Ovary (tissue), 9 donors: ENCODE data around the gene KRT4. TPM values are rescaled to one million over a fixed set of nuclear protein-coding genes. Genes with fewer than 3 reads are reported as not detected.

Source experiments
- DNase-seq, 5 donors: peaks; one replicate each; pipeline ENCODE4 v3.0.0-alpha.2; 2019 to 2020
- H3K27ac ChIP-seq, 2 donors: fragments of 200-600 bp; one replicate each; pipeline versions ENCODE4 v1.5.1 to v1.8.0; 2019 to 2022
- H3K27me3 ChIP-seq: fragments of 200-600 bp; one replicate; pipeline ENCODE4 v1.8.0; 2022
- H3K36me3 ChIP-seq: fragments of 200-600 bp; sonication (generic); one replicate; pipeline ENCODE4 v1.5.1; 2019
- H3K4me1 ChIP-seq: one replicate; pipeline ENCODE4 v1.8.1; 2013; ENCODE audit warnings: mild to moderate bottlenecking, moderate library complexity; ENCODE audit not compliant: insufficient read depth
- H3K4me3 ChIP-seq: fragments of 200-600 bp; sonication (generic); one replicate; pipeline ENCODE4 v1.5.1; 2017
- H3K9me3 ChIP-seq, 2 donors: fragments of 200-600 bp in 1 of 2; sonication (generic) in 1 of 2; one replicate each; pipeline versions ENCODE4 v1.5.1 to v1.8.1; 2013 to 2019; ENCODE audit warnings: mild to moderate bottlenecking in 1 of 2, moderate library complexity in 1 of 2
- CTCF ChIP-seq, 3 donors: fragments of 450-650 bp in 2 of 3; fragments of 200-600 bp in 1 of 3; IDR thresholded peaks; one replicate each; pipeline versions ENCODE4 v1.5.1 to v1.8.0; 2016 to 2022; ENCODE audit warnings: antibody characterized with exemption in 3 of 3, mild to moderate bottlenecking in 1 of 3
- EP300 ChIP-seq: sonication (generic); formaldehyde crosslinking; IDR thresholded peaks from one replicate; pipeline ENCODE4 v1.6.1; 2017; ENCODE audit warnings: antibody characterized with exemption
- POLR2A ChIP-seq: fragments of 450-650 bp; IDR thresholded peaks from one replicate; pipeline ENCODE4 v1.6.1; 2017; ENCODE audit warnings: antibody characterized with exemption, mild to moderate bottlenecking, moderate library complexity
- WGBS, 3 donors: extraction: QIAGEN DNeasy Blood & Tissue Kit in 1 of 3; methylation state at CpG; one replicate each; pipeline versions ENCODE4 v1.1.5 to v1.1.7; 2013 to 2017; 5-methylcytosine and 5-hydroxymethylcytosine counted together
- intact Hi-C, 4 donors: fragments of 100-400 bp; cut with DNase I; formaldehyde crosslinking; loops; one replicate each; pipeline versions ENCODE4 v1.11.0 to v1.15.1; 2022 to 2023
- polyA plus RNA-seq, 2 donors: library from polyadenylated mRNA; stranded (reverse); fragments of 200-250 nt in 1 of 2; fragments of 350-450 nt in 1 of 2; fragmentation: Illumina TruSeq in 1 of 2; extraction: RNeasy Lipid Tissue Mini Kit (QIAGEN cat#74804) in 1 of 2; gene quantifications; one replicate each; pipeline ENCODE4 v1.2.3, GENCODE V29; 2013 to 2014
- total RNA-seq, 7 donors: library from RNA; depleted of rRNA in 2 of 7; stranded (reverse); fragments of >200 nt in 2 of 7; fragmentation: NEBNext Ultra II Directional in 3 of 7; extraction: Animal tissue kit (Norgen Biotek cat#: 25700) in 3 of 7; gene quantifications; one replicate each; pipeline versions ENCODE4 v1.1.0 to v1.2.4, GENCODE V29; 2016 to 2023
- donor health status: DM: no; HTN: no; CAD: no; lungs with moderate emphysema.
- donor health status: DM: no; HTN: no; CAD: no.
- donor health status: Bipolar disorder and iron deficiency.
- donor health status: DM: yes; HTN: yes; CAD: no.
- donor health status: DM: no; HTN: no; CAD: no.
- donor health status: DM: yes; HTN: yes; CAD: no.

KRT4 gene
- total and polyA plus RNA-seq, 9 donors: 0.17 to 0.34 TPM; not detected in 7

GRCh38 chr12:52837781-52838608, 24.1 kb upstream of the KRT4 start:
- DNase-seq: no peak
- H3K9me3 ChIP-seq: no peaks in the 10 kb centered on the region

GRCh38 chr12:52837413-52837741, 23.5 kb upstream of the KRT4 start:
- Histone ChIP-seq H3K36me3 (no peaks in the 10 kb centered on the region), H3K27ac (no peak overlapping the region), H3K9me3 (no peaks in the 10 kb centered on the region), H3K4me3 (no peak overlapping the region), H3K4me1 (no peaks in the 10 kb centered on the region), H3K27me3 (no peaks in the 10 kb centered on the region)
- no peak for TF ChIP-seq EP300
- no peak for TF ChIP-seq POLR2A
- TF ChIP-seq CTCF (IDR thresholded peaks at IDR 0.05): no peak
- DNase-seq: no peak
- intact Hi-C loops: no loop called here
- 68 to 77% (median 72%) methylated on average over 9 of the region's 9 CpGs for WGBS, 3 donors

More at GRCh38 chr12:52837781-52838608, 24.1 kb upstream of the KRT4 start:
- Histone ChIP-seq H3K36me3 (no peaks in the 10 kb centered on the region), H3K4me3 (no peak overlapping the region), H3K4me1 (no peaks in the 10 kb centered on the region), H3K27me3 (no peaks in the 10 kb centered on the region), H3K27ac (no peak overlapping the region)
- 69 to 80% (median 74%) methylated on average over 6 of the region's 6 CpGs for WGBS, 3 donors
- no peak for TF ChIP-seq EP300
- TF ChIP-seq CTCF (IDR thresholded peaks at IDR 0.05): no peak
- TF ChIP-seq POLR2A: no peak
- intact Hi-C loops: no loop called here

- no peak overlapping the region for H3K27ac ChIP-seq
- H3K27me3 ChIP-seq: no peaks in the 10 kb centered on the region
- intact Hi-C loops: no loop called here
- no peaks in the 10 kb centered on the region for H3K9me3 ChIP-seq
- H3K36me3 ChIP-seq: no peaks in the 10 kb centered on the region
- TF ChIP-seq CTCF (IDR thresholded peaks at IDR 0.05): no peak
- TF ChIP-seq EP300: no peak
- no peak for TF ChIP-seq POLR2A
- no peak overlapping the region for H3K4me3 ChIP-seq
- WGBS, 3 donors: 80 to 89% (median 83%) methylated on average over 9 of the region's 9 CpGs
- no peak for DNase-seq
- no peaks in the 10 kb centered on the region for H3K4me1 ChIP-seq
These were observed 22.8 kb upstream of the KRT4 start for GRCh38 chr12:52836491-52837412.

- 62 to 70% (median 66%) methylated on average over 7 of the region's 7 CpGs for WGBS, 3 donors
- no peak for DNase-seq
- Histone ChIP-seq H3K36me3 (no peaks in the 10 kb centered on the region), H3K27me3 (no peaks in the 10 kb centered on the region), H3K4me3 (no peak overlapping the region), H3K27ac (no peak overlapping the region), H3K4me1 (no peaks in the 10 kb centered on the region), H3K9me3 (no peaks in the 10 kb centered on the region)
- TF ChIP-seq CTCF (IDR thresholded peaks at IDR 0.05): no peak
- TF ChIP-seq EP300: no peak
- no peak for TF ChIP-seq POLR2A
- intact Hi-C loops: no loop called here
These were observed 22.1 kb upstream of the KRT4 start for GRCh38 chr12:52836042-52836466.
